Liver (tissue), 3 donors: Measurements from ENCODE around the gene PRELID3B.

Experiments used
- ATF3 ChIP-seq: IDR thresholded peaks from 2 replicates; pipeline ENCODE4 v1.6.1; 2016; ENCODE audit warnings: antibody characterized with exemption
- CTCF ChIP-seq: fragments of 150-350 bp; IDR thresholded peaks from 2 replicates; pipeline ENCODE4 v1.5.1; 2017; ENCODE audit warnings: improper control_type of control experiment, low read depth, low read length; ENCODE audit not compliant: missing input control
- FOXA1 ChIP-seq: IDR thresholded peaks from 2 replicates; pipeline ENCODE4 v1.6.1; 2016; ENCODE audit warnings: antibody characterized with exemption
- FOXA2 ChIP-seq: IDR thresholded peaks from 2 replicates; pipeline ENCODE4 v1.6.1; 2016; ENCODE audit warnings: antibody characterized with exemption
- JUND ChIP-seq, 2 donors: IDR thresholded peaks; 2 replicates each; pipeline ENCODE4 v1.6.1; 2016; ENCODE audit warnings: antibody characterized with exemption in 2 of 2
- MAX ChIP-seq: IDR thresholded peaks from 2 replicates; pipeline ENCODE4 v1.6.1; 2016; ENCODE audit warnings: antibody characterized with exemption
- NR2F2 ChIP-seq: IDR thresholded peaks from 2 replicates; pipeline ENCODE4 v1.6.1; 2016; ENCODE audit warnings: antibody characterized with exemption
- RAD21 ChIP-seq, 2 donors: IDR thresholded peaks; 2 replicates each; pipeline ENCODE4 v1.6.1; 2016; ENCODE audit warnings: antibody characterized with exemption in 2 of 2, mild to moderate bottlenecking in 2 of 2
- REST ChIP-seq: IDR thresholded peaks from 2 replicates; pipeline ENCODE4 v1.6.1; 2016; ENCODE audit warnings: antibody characterized with exemption, mild to moderate bottlenecking
- YY1 ChIP-seq: IDR thresholded peaks from 2 replicates; pipeline ENCODE4 v1.6.1; 2016; ENCODE audit warnings: antibody characterized with exemption, mild to moderate bottlenecking
- ZBTB33 ChIP-seq: IDR thresholded peaks from 2 replicates; pipeline ENCODE4 v1.6.1; 2016; ENCODE audit warnings: antibody characterized with exemption
- donor health status: healthy.
- donor health status: healthy.

GRCh38 chr20:59087829-59088433 lies 45.3 kb upstream of the PRELID3B start:
- peak; percentile 81 for TF ChIP-seq CTCF
- no peak for TF ChIP-seq YY1
- TF ChIP-seq REST, result no peak
- peak; percentile 83 to 87 for TF ChIP-seq RAD21 (IDR thresholded peaks at IDR 0.05)
- no peak for TF ChIP-seq MAX
- TF ChIP-seq NR2F2, result no peak
- TF ChIP-seq FOXA2, result no peak
- no peak for TF ChIP-seq ATF3
- no peak for TF ChIP-seq ZBTB33
- no peak for TF ChIP-seq JUND (IDR thresholded peaks at IDR 0.05)
- TF ChIP-seq FOXA1, result no peak
